ENCODE data around the gene KCTD5.

DNA sequence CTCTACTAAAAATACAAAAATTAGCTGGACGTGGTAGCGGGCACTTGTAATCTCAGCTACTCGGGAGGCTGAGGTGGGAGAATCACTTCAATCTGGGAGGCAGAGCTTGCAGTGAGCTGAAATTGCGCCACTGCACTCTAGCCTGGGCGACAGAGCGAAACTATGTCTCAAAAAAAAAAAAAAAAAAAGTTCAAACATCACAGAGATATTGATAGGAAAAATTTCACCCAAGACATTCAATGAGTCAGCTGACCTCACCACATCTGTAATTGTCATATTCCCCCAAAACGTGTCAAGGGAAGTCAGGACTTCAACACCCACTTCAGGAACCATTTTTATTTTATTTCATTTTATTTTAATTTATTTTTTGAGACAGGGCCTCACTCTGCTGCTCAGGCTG lies 45.7 kb downstream of the KCTD5 start:
- TF ChIP-seq, protein P1, sequence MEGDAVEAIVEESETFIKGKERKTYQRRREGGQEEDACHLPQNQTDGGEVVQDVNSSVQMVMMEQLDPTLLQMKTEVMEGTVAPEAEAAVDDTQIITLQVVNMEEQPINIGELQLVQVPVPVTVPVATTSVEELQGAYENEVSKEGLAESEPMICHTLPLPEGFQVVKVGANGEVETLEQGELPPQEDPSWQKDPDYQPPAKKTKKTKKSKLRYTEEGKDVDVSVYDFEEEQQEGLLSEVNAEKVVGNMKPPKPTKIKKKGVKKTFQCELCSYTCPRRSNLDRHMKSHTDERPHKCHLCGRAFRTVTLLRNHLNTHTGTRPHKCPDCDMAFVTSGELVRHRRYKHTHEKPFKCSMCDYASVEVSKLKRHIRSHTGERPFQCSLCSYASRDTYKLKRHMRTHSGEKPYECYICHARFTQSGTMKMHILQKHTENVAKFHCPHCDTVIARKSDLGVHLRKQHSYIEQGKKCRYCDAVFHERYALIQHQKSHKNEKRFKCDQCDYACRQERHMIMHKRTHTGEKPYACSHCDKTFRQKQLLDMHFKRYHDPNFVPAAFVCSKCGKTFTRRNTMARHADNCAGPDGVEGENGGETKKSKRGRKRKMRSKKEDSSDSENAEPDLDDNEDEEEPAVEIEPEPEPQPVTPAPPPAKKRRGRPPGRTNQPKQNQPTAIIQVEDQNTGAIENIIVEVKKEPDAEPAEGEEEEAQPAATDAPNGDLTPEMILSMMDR (conservative IDR thresholded peaks at IDR 0.05), result no peak
- TF ChIP-seq EZH2 (IDR thresholded peaks at IDR 0.05; ENCODE audit: low read depth), result no peak

All from PC-9 (cell line).